Parathyroid adenoma (tissue), 2 donors: ENCODE data around the gene MIX23.

ENCODE experiments used
- H2AFZ ChIP-seq: fragments of 300-600 bp; sonication (generic); one replicate; pipeline ENCODE4 v1.7.0; 2017; ENCODE audit warnings: antibody characterized with exemption, mild to moderate bottlenecking
- H3K27ac ChIP-seq: fragments of 300-600 bp; sonication (generic); one replicate; pipeline ENCODE4 v1.7.0; 2017
- H3K27me3 ChIP-seq: fragments of 300-600 bp; sonication (generic); one replicate; pipeline ENCODE4 v1.7.0; 2017; ENCODE audit warnings: low read length; ENCODE audit not compliant: control insufficient read depth, insufficient read depth
- H3K36me3 ChIP-seq: fragments of 300-600 bp; sonication (generic); one replicate; pipeline ENCODE4 v1.7.0; 2017; ENCODE audit warnings: low read length; ENCODE audit not compliant: control insufficient read depth, insufficient read depth
- H3K4me1 ChIP-seq: fragments of 300-600 bp; sonication (generic); one replicate; pipeline ENCODE4 v1.7.0; 2017; ENCODE audit warnings: control low read depth
- H3K4me2 ChIP-seq: fragments of 300-600 bp; sonication (generic); one replicate; pipeline ENCODE4 v1.7.0; 2017; ENCODE audit warnings: low read length
- H3K4me3 ChIP-seq: fragments of 300-600 bp; sonication (generic); one replicate; pipeline ENCODE4 v1.7.0; 2017; ENCODE audit warnings: low read depth, low read length
- H3K79me2 ChIP-seq: fragments of 300-600 bp; sonication (generic); one replicate; pipeline ENCODE4 v1.7.0; 2017; ENCODE audit warnings: control low read depth
- H3K9ac ChIP-seq: fragments of 300-600 bp; sonication (generic); one replicate; pipeline ENCODE4 v1.7.0; 2017; ENCODE audit warnings: mild to moderate bottlenecking
- H3K9me3 ChIP-seq: fragments of 300-600 bp; sonication (generic); one replicate; pipeline ENCODE4 v1.7.0; 2017; ENCODE audit warnings: low read length; ENCODE audit not compliant: control insufficient read depth
- CTCF ChIP-seq: fragments of 300-600 bp; sonication (generic); IDR thresholded peaks from one replicate; pipeline ENCODE4 v1.7.0; 2017; ENCODE audit warnings: antibody characterized with exemption, mild to moderate bottlenecking
- donor health status: primary hyperparathyroidism.

MIX23 gene

GRCh38 chr3:122312826-122313225 is 70.2 kb downstream of the MIX23 start:
- Histone ChIP-seq H3K4me3 (no peak overlapping the region), H3K36me3 (no peaks in the 10 kb centered on the region), H3K9ac (no peak overlapping the region), H3K4me1 (no peaks in the 10 kb centered on the region), H3K4me2 (no peak overlapping the region), H3K79me2 (no peaks in the 10 kb centered on the region), H3K27me3 (no peaks in the 10 kb centered on the region), H3K27ac (no peak overlapping the region), H2AFZ (no peak overlapping the region), H3K9me3 (no peaks in the 10 kb centered on the region)
- TF ChIP-seq CTCF: no peak

- Histone ChIP-seq H3K27me3 (no peaks in the 10 kb centered on the region), H3K36me3 (no peaks in the 10 kb centered on the region), H3K4me1 (peaks cover 6% of the 10 kb centered on the region), H3K27ac (no peak overlapping the region), H3K79me2 (no peaks in the 10 kb centered on the region), H3K4me2 (no peak overlapping the region), H3K9me3 (no peaks in the 10 kb centered on the region), H3K4me3 (no peak overlapping the region), H2AFZ (no peak overlapping the region), H3K9ac (no peak overlapping the region)
- TF ChIP-seq CTCF: no peak
These were observed 72.7 kb downstream of the MIX23 start for GRCh38 chr3:122310361-122310760.
